Mesodermal cell (in vitro differentiated cells): ENCODE results near the gene DVL1.

Experiments used
- H3K27ac ChIP-seq: 2 replicates; pipeline ENCODE4 v1.7.0; 2013; ENCODE audit warnings: mild to moderate bottlenecking, low read depth, low read length, moderate library complexity; ENCODE audit not compliant: severe bottlenecking
- H3K36me3 ChIP-seq: 2 replicates; pipeline ENCODE4 v1.7.1; 2013; ENCODE audit warnings: mild to moderate bottlenecking, low read length, moderate library complexity; ENCODE audit not compliant: control insufficient read depth, insufficient read depth
- H3K4me1 ChIP-seq: one replicate; pipeline ENCODE4 v1.7.1; 2013; ENCODE audit warnings: mild to moderate bottlenecking, low read length; ENCODE audit not compliant: insufficient read depth, control insufficient read depth, poor library complexity, severe bottlenecking
- H3K4me3 ChIP-seq: 2 replicates; pipeline ENCODE4 v1.7.0; 2013; ENCODE audit warnings: low read length, control low read depth, mild to moderate bottlenecking; ENCODE audit not compliant: insufficient read depth, poor library complexity, severe bottlenecking; ENCODE audit errors: extremely low read depth
- H3K9me3 ChIP-seq: 2 replicates; pipeline ENCODE4 v1.7.1; 2013; ENCODE audit warnings: mild to moderate bottlenecking, low read length, moderate library complexity; ENCODE audit not compliant: control insufficient read depth
- WGBS, 2 experiments: methylation state at CpG; one replicate each; pipeline ENCODE4 v1.1.5; 2013; ENCODE audit warnings: missing lambda C conversion rate in 2 of 2; ENCODE audit not compliant: insufficient coverage in 2 of 2; 5-methylcytosine and 5-hydroxymethylcytosine counted together

Gene DVL1

GRCh38 chr1:1340185-1340584 is 9.0 kb downstream of the DVL1 start:
- no peak overlapping the region for H3K27ac ChIP-seq
- H3K36me3 ChIP-seq = peaks cover 49% of the 10 kb centered on the region
- peaks cover under 1% of the 10 kb centered on the region for H3K4me1 ChIP-seq
- H3K4me3 ChIP-seq = no peak overlapping the region
- 94 to 95% methylated on average over 14 to 23 of the region's 23 CpGs for WGBS, 2 experiments
- no peaks in the 10 kb centered on the region for H3K9me3 ChIP-seq

- 95 to 96% methylated on average over 35 to 36 of the region's 36 CpGs for WGBS, 2 experiments
- peaks cover 49% of the 10 kb centered on the region for H3K36me3 ChIP-seq
These were observed 10.9 kb downstream of the DVL1 start for GRCh38 chr1:1338278-1338677.

DNA sequence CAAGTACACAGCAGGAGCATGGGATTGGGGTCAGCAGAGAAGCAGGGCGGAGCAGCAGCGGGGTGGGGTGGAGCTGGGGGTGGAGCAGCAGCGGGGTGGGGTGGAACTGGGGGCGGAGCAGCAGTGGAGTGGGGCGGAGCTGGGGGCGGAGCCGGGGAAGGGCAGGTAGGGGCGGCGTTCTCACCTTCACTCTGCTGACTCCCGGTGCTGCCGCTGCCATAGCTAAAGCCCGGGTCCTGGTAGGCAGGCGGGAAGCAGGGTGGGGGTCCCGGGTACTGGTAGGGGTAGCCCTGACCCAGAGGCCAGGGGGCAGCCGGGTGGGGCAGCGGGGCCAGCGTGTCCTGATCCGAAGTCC is 11.4 kb downstream of the DVL1 start:
- WGBS, 2 experiments = 84 to 90% methylated on average over 9 to 13 of the region's 18 CpGs
- no peak overlapping the region for H3K4me3 ChIP-seq
- no peaks in the 10 kb centered on the region for H3K9me3 ChIP-seq
- peaks cover 49% of the 10 kb centered on the region for H3K36me3 ChIP-seq
- no peak overlapping the region for H3K27ac ChIP-seq
- H3K4me1 ChIP-seq = no peaks in the 10 kb centered on the region

More at GRCh38 chr1:1338278-1338677, 10.9 kb downstream of the DVL1 start:
- H3K27ac ChIP-seq = no peak overlapping the region
- no peaks in the 10 kb centered on the region for H3K9me3 ChIP-seq
- no peaks in the 10 kb centered on the region for H3K4me1 ChIP-seq
- no peak overlapping the region for H3K4me3 ChIP-seq

- Histone ChIP-seq H3K9me3 (no peaks in the 10 kb centered on the region), H3K4me3 (no peak overlapping the region), H3K4me1 (no peaks in the 10 kb centered on the region), H3K36me3 (peaks cover 49% of the 10 kb centered on the region), H3K27ac (no peak overlapping the region)
- WGBS, 2 experiments = 95 to 98% methylated on average over 26 to 32 of the region's 32 CpGs
These were observed 12.1 kb downstream of the DVL1 start for GRCh38 chr1:1336931-1337792.

- Histone ChIP-seq H3K4me3 (no peak overlapping the region), H3K9me3 (no peaks in the 10 kb centered on the region), H3K36me3 (peaks cover 42% of the 10 kb centered on the region), H3K4me1 (no peaks in the 10 kb centered on the region), H3K27ac (no peak overlapping the region)
- WGBS, 2 experiments = 94 to 95% methylated on average over 19 to 26 of the region's 26 CpGs
These were observed 12.8 kb downstream of the DVL1 start for GRCh38 chr1:1336446-1336845.

GRCh38 chr1:1335792-1336248 is 13.4 kb downstream of the DVL1 start:
- Histone ChIP-seq H3K9me3 (no peaks in the 10 kb centered on the region), H3K36me3 (peaks cover 36% of the 10 kb centered on the region), H3K27ac (no peak overlapping the region), H3K4me1 (no peaks in the 10 kb centered on the region), H3K4me3 (no peak overlapping the region)
- WGBS, 2 experiments = 94 to 98% methylated on average over 18 to 19 of the region's 21 CpGs

- Histone ChIP-seq H3K4me3 (no peak overlapping the region), H3K27ac (no peak overlapping the region), H3K9me3 (no peaks in the 10 kb centered on the region), H3K36me3 (peaks cover 31% of the 10 kb centered on the region), H3K4me1 (no peaks in the 10 kb centered on the region)
- WGBS, 2 experiments = 95 to 97% methylated on average over 11 to 15 of the region's 16 CpGs
These were observed 13.9 kb downstream of the DVL1 start for GRCh38 chr1:1335283-1335682.

DNA sequence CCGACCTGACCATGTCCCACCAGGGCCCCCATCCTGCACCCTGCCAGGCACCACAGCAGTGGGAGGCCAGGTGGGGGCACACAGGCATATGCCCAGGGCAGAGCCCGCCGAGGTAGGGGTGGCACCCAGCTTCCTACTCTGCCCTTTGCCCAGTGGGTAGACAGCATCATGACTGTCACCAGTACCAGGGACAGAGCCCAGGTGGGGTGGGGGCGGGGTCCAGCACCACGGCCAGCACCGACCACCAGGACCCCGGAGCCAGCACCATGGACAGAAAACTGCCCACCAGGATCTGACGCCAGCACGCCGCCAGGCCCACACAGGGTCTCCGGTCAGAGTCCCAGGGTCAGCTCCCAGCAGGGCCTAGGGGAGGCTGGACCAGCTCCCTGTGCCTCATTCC is 14.4 kb downstream of the DVL1 start:
- Histone ChIP-seq H3K36me3 (peaks cover 29% of the 10 kb centered on the region), H3K4me3 (no peak overlapping the region), H3K9me3 (no peaks in the 10 kb centered on the region), H3K4me1 (no peaks in the 10 kb centered on the region), H3K27ac (no peak overlapping the region)
- WGBS, 2 experiments = 61 to 79% methylated on average over 11 of the region's 11 CpGs

GRCh38 chr1:1333551-1334241 is 15.5 kb downstream of the DVL1 start:
- H3K4me3 ChIP-seq = no peak overlapping the region
- H3K4me1 ChIP-seq = no peaks in the 10 kb centered on the region
- H3K9me3 ChIP-seq = no peaks in the 10 kb centered on the region
- peaks cover 25% of the 10 kb centered on the region for H3K36me3 ChIP-seq
- H3K27ac ChIP-seq = no peak overlapping the region
- WGBS, 2 experiments = 94% methylated on average over 36 of the region's 36 CpGs

- no peak overlapping the region for H3K27ac ChIP-seq
- H3K36me3 ChIP-seq = peaks cover 17% of the 10 kb centered on the region
- no peak overlapping the region for H3K4me3 ChIP-seq
- no peaks in the 10 kb centered on the region for H3K4me1 ChIP-seq
- no peaks in the 10 kb centered on the region for H3K9me3 ChIP-seq
- 92 to 93% methylated on average over 45 to 48 of the region's 48 CpGs for WGBS, 2 experiments
These were observed 16.3 kb downstream of the DVL1 start for GRCh38 chr1:1332774-1333480.
